Neuronal stem cell (in vitro differentiated cells): ENCODE measurements around the gene CYLD.

Source experiments
- DNase-seq: peaks from one replicate; pipeline ENCODE4 v3.0.0-alpha.2; 2013; ENCODE audit warnings: low spot score
- H2AFZ ChIP-seq: one replicate; pipeline ENCODE4 v1.6.1; 2013; ENCODE audit warnings: mild to moderate bottlenecking, low read length, inconsistent platforms
- H2AK5ac ChIP-seq: 2 replicates; pipeline ENCODE4 v1.6.1; 2013; ENCODE audit warnings: low read depth, mild to moderate bottlenecking, inconsistent platforms, low read length, moderate library complexity, mixed read lengths
- H2BK120ac ChIP-seq: 2 replicates; pipeline ENCODE4 v1.6.1; 2013; ENCODE audit warnings: low read depth, mild to moderate bottlenecking, inconsistent platforms, low read length, moderate library complexity, mixed read lengths
- H2BK12ac ChIP-seq: one replicate; pipeline ENCODE4 v1.6.1; 2013; ENCODE audit warnings: low read length, inconsistent platforms
- H2BK15ac ChIP-seq: 2 replicates; pipeline ENCODE4 v1.6.1; 2013; ENCODE audit warnings: mild to moderate bottlenecking, low read length, inconsistent platforms, mixed read lengths
- H2BK5ac ChIP-seq: one replicate; pipeline ENCODE4 v1.6.1; 2013; ENCODE audit warnings: inconsistent platforms, mild to moderate bottlenecking, low read length, moderate library complexity
- H3K14ac ChIP-seq: one replicate; pipeline ENCODE4 v1.6.1; 2013; ENCODE audit warnings: low read length, inconsistent platforms
- H3K18ac ChIP-seq: 2 replicates; pipeline ENCODE4 v1.6.1; 2013; ENCODE audit warnings: low read length, inconsistent platforms
- H3K23ac ChIP-seq: 2 replicates; pipeline ENCODE4 v1.6.1; 2013; ENCODE audit warnings: low read depth, mild to moderate bottlenecking, mixed read lengths, low read length, inconsistent platforms; ENCODE audit not compliant: poor library complexity
- H3K27ac ChIP-seq: replicated peaks from 3 replicates; pipeline ENCODE4 v1.5.1; 2013; ENCODE audit warnings: low read length, inconsistent platforms
- H3K27me3 ChIP-seq, 3 experiments: 2 replicates each; pipeline ENCODE4 v1.6.1; 2013; ENCODE audit warnings: low read length in 3 of 3, mild to moderate bottlenecking in 2 of 3, inconsistent platforms in 1 of 3, low read depth in 1 of 3, mixed read lengths in 1 of 3, moderate library complexity in 1 of 3; ENCODE audit not compliant: control insufficient read depth in 3 of 3, insufficient read depth in 3 of 3
- H3K36me3 ChIP-seq, 2 donors: replicated peaks in 1 of 2; 2 replicates each; pipeline ENCODE4 v1.6.1; 2013; ENCODE audit warnings: low read length in 2 of 2; ENCODE audit not compliant: control insufficient read depth in 2 of 2, insufficient read depth in 2 of 2
- H3K4ac ChIP-seq: 2 replicates; pipeline ENCODE4 v1.6.1; 2013; ENCODE audit warnings: inconsistent platforms, mild to moderate bottlenecking, low read length, moderate library complexity
- H3K4me1 ChIP-seq, 2 donors: 1 replicate in 1 of 2; 2 replicates in 1 of 2; pipeline ENCODE4 v1.6.1; 2013; ENCODE audit warnings: low read length in 2 of 2, low read depth in 1 of 2; ENCODE audit not compliant: control insufficient read depth in 2 of 2, insufficient read depth in 1 of 2
- H3K4me2 ChIP-seq: one replicate; pipeline ENCODE4 v1.6.1; 2013; ENCODE audit warnings: mild to moderate bottlenecking, low read length, inconsistent platforms; ENCODE audit not compliant: insufficient read depth, poor library complexity, severe bottlenecking
- H3K4me3 ChIP-seq, 2 donors: 2 replicates each; pipeline ENCODE4 v1.5.1; 2013; ENCODE audit warnings: low read length in 2 of 2, mild to moderate bottlenecking in 2 of 2, inconsistent platforms in 1 of 2, moderate library complexity in 1 of 2
- H3K79me1 ChIP-seq: one replicate; pipeline ENCODE4 v1.6.1; 2013; ENCODE audit warnings: low read depth, mild to moderate bottlenecking, inconsistent platforms, low read length, moderate library complexity
- H3K9ac ChIP-seq: one replicate; pipeline ENCODE4 v1.6.1; 2013; ENCODE audit warnings: mild to moderate bottlenecking, low read depth, low read length, inconsistent platforms; ENCODE audit not compliant: poor library complexity
- H3K9me3 ChIP-seq, 2 donors: replicated peaks in 1 of 2; 2 replicates each; pipeline versions ENCODE3 to v1.6.1; 2013; ENCODE audit warnings: low read length in 2 of 2, mild to moderate bottlenecking in 2 of 2, inconsistent platforms in 1 of 2, low read depth in 1 of 2, mixed read lengths in 1 of 2, moderate library complexity in 1 of 2; ENCODE audit not compliant: control insufficient read depth in 2 of 2, insufficient read depth in 1 of 2
- H4K8ac ChIP-seq: one replicate; pipeline ENCODE4 v1.6.1; 2013; ENCODE audit warnings: low read depth, mild to moderate bottlenecking, inconsistent platforms, low read length, moderate library complexity
- H4K91ac ChIP-seq: one replicate; pipeline ENCODE4 v1.6.1; 2013; ENCODE audit warnings: low read length, low read depth, mild to moderate bottlenecking, inconsistent platforms; ENCODE audit not compliant: poor library complexity
- WGBS, 2 donors: extraction: QIAGEN DNeasy Blood & Tissue Kit; methylation state at CpG; one replicate each; pipeline ENCODE4 v1.1.7; 2013; ENCODE audit warnings: missing lambda C conversion rate in 2 of 2, mixed read lengths in 1 of 2; ENCODE audit not compliant: insufficient read length in 2 of 2, insufficient replicate concordance in 1 of 2; ENCODE audit errors: extremely low coverage in 2 of 2; 5-methylcytosine and 5-hydroxymethylcytosine counted together

The CYLD gene

DNA sequence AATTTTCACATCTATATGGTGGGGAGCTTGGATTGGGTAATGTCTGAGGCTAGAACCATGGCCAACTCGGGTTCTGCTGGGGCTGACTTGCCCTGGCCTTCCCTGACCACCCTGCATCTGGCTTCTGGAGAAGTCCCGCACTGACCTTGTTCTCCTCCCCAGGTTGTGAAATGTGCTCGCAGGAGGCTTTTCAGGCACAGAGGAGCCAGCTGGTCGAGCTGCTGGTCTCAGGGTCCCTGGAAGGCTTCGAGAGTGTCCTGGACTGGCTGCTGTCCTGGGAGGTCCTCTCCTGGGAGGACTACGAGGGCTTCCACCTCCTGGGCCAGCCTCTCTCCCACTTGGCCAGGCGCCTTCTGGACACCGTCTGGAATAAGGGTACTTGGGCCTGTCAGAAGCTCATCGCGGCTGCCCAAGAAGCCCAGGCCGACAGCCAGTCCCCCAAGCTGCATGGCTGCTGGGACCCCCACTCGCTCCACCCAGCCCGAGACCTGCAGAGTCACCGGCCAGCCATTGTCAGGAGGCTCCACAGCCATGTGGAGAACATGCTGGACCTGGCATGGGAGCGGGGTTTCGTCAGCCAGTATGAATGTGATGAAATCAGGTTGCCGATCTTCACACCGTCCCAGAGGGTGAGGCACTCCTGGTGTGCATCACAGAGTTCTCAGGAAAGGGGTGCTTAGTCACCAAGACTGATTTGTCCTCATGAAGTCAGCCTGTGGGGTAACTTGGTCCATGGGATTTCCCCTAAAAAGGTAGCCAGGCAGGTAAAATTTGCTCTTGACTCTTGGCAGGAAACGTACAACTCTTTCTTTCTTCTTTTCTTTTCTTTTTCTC lies 42.3 kb upstream of the CYLD start:
- H3K18ac ChIP-seq, result peak overlapping the region; percentile 82
- H2AFZ ChIP-seq, result no peak overlapping the region
- peaks cover 0 to 22% (median 2%) of the 10 kb centered on the region in 3 experiments for H3K27me3 ChIP-seq
- peak overlapping the region; percentile 6 for H2BK5ac ChIP-seq
- peaks cover 7% of the 10 kb centered on the region in 2 donors for H3K9me3 ChIP-seq
- no peak overlapping the region for H3K27ac ChIP-seq
- peaks cover 0 to 9% of the 10 kb centered on the region in 2 donors for H3K4me1 ChIP-seq
- H3K14ac ChIP-seq, result peak overlapping the region; percentile 91
- no peak for DNase-seq
- H2BK12ac ChIP-seq, result no peak overlapping the region
- peak overlapping the region; percentile 42 for H2AK5ac ChIP-seq
- no peak overlapping the region for H3K4me3 ChIP-seq
- no peaks in the 10 kb centered on the region for H3K36me3 ChIP-seq
- H3K4me2 ChIP-seq, result no peak overlapping the region
- WGBS, 2 donors, result no CpG with 5 or more reads among the region's 19 CpGs
- no peaks in the 10 kb centered on the region for H3K79me1 ChIP-seq
- no peak overlapping the region for H3K4ac ChIP-seq
- H3K9ac ChIP-seq, result no peak overlapping the region
- H4K8ac ChIP-seq, result no peak overlapping the region
- H2BK15ac ChIP-seq, result no peak overlapping the region
- H3K23ac ChIP-seq, result no peak overlapping the region
- H2BK120ac ChIP-seq, result no peak overlapping the region
- no peak overlapping the region for H4K91ac ChIP-seq

DNA sequence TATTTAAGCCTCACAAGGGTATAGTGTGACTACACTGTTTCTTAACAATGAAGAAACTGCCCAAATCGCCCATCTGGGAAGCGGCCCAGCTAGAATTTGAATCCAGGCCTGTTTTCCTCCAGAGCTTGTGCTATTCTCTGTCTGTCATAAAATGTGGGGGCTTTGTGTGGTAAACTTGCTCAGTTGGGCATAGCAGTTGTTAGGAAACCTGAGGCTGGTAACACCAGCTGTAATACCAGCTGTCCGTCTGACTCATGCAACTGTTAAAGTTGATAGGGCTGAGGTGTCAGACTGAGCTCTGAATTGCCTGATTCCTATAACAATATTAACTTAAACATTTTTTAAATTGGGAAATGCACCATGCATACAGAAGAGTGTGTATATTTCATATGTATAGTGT lies 39.2 kb upstream of the CYLD start:
- no peak overlapping the region for H2BK5ac ChIP-seq

DNA sequence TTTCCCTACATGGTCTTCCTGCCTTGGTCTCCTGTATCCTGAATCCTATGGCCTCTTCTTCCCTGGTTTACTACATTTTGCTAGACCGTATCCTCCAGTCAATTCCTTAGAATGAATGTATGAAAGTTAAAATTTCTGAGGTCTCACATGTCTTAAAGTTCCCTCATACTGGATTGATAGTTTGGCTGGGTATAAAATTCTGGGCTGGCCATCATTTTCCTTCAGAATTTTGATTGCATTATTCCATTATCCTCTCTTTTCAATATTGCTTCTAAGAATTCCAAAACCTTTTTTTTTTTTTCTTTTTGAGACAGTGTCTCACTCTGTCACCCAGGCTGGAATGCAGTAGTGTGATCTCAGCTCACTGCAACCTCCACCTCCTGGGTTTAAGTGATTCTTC lies 37.6 kb upstream of the CYLD start:
- Histone ChIP-seq H4K91ac (no peak overlapping the region), H2BK15ac (no peak overlapping the region), H3K14ac (no peak overlapping the region), H3K9me3 (peaks cover 7 to 13% of the 10 kb centered on the region in 2 donors), H3K4ac (no peak overlapping the region), H3K4me2 (no peak overlapping the region), H2AFZ (no peak overlapping the region), H2BK12ac (no peak overlapping the region), H3K23ac (no peak overlapping the region), H2BK120ac (no peak overlapping the region), H4K8ac (no peak overlapping the region), H3K27me3 (peaks cover 0 to 4% (median 0%) of the 10 kb centered on the region in 3 experiments), H3K9ac (no peak overlapping the region), H3K4me3 (no peak overlapping the region), H3K4me1 (no peaks in the 10 kb centered on the region), H3K36me3 (no peaks in the 10 kb centered on the region), H3K18ac (no peak overlapping the region), H2BK5ac (no peak overlapping the region), H3K79me1 (no peaks in the 10 kb centered on the region), H2AK5ac (no peak overlapping the region), H3K27ac (no peak overlapping the region)
- WGBS, 2 donors, result no CpG with 5 or more reads among the region's 1 CpG
- DNase-seq, result no peak

More for the DNA sequence above, 39.2 kb upstream of the CYLD start:
- H3K23ac ChIP-seq, result no peak overlapping the region
- H4K8ac ChIP-seq, result no peak overlapping the region
- no peak overlapping the region for H2AFZ ChIP-seq
- no peaks in the 10 kb centered on the region for H3K4me1 ChIP-seq
- no peak overlapping the region for H2BK15ac ChIP-seq
- H2BK120ac ChIP-seq, result no peak overlapping the region
- no peak overlapping the region for H3K27ac ChIP-seq
- WGBS, 2 donors, result no CpG with 5 or more reads among the region's 3 CpGs
- H3K27me3 ChIP-seq, result peaks cover 0 to 1% (median 0%) of the 10 kb centered on the region in 3 experiments
- H3K79me1 ChIP-seq, result no peaks in the 10 kb centered on the region
- peaks cover 7 to 13% of the 10 kb centered on the region in 2 donors for H3K9me3 ChIP-seq
- H3K9ac ChIP-seq, result no peak overlapping the region
- no peak overlapping the region for H3K4me3 ChIP-seq
- no peak overlapping the region for H2AK5ac ChIP-seq
- no peak overlapping the region for H3K4ac ChIP-seq
- H3K4me2 ChIP-seq, result no peak overlapping the region
- no peak overlapping the region for H2BK12ac ChIP-seq
- H3K14ac ChIP-seq, result no peak overlapping the region
- H4K91ac ChIP-seq, result no peak overlapping the region
- H3K36me3 ChIP-seq, result no peaks in the 10 kb centered on the region
- DNase-seq, result no peak
- no peak overlapping the region for H3K18ac ChIP-seq

DNA sequence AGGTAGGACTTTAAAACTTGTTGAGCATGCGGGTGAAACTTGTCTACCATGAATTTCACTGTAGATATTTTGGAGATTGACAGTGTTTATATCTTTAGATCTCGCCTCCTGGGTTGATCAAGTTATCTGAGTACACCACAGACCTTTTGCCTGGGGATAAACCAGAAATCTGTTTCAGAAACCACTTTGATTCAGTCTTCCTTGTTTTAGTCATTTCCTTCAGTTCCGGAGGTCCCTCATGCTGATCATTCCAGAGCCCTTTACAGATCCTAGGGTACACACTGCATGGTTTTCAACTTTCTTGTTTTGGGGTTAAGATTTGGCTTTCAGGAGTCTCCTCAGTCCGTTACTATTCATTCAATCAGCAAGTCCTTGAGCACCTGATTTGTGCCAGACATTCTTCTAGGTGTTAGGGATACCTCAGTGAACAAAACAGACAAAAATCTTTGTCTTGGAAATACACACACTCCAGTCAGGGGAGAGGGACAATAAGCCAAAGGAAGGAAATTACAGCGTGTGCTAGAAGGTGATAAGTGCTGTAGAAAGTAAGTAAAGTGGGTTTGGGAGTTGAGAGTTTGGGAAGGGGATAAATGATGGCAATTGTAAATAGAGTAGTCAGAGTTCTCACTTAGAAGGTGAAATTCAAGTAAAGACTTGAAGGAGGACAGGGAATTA lies 36.3 kb upstream of the CYLD start:
- no peak overlapping the region for H3K27ac ChIP-seq
- H2BK120ac ChIP-seq, result no peak overlapping the region
- no peak overlapping the region for H3K4me2 ChIP-seq
- H3K9me3 ChIP-seq, result peaks cover 7 to 13% of the 10 kb centered on the region in 2 donors
- H3K9ac ChIP-seq, result no peak overlapping the region
- no peak overlapping the region for H2BK5ac ChIP-seq
- no peak overlapping the region for H2BK15ac ChIP-seq
- H4K8ac ChIP-seq, result no peak overlapping the region
- no peaks in the 10 kb centered on the region for H3K36me3 ChIP-seq
- H4K91ac ChIP-seq, result no peak overlapping the region
- H3K4me3 ChIP-seq, result no peak overlapping the region
- no peaks in the 10 kb centered on the region for H3K79me1 ChIP-seq
- H3K14ac ChIP-seq, result no peak overlapping the region
- H3K4me1 ChIP-seq, result no peaks in the 10 kb centered on the region
- no peak overlapping the region for H3K18ac ChIP-seq
- 100% methylated on average over 1 of the region's 5 CpGs for WGBS, 2 donors
- no peak overlapping the region for H3K4ac ChIP-seq
- DNase-seq, result no peak
- H3K27me3 ChIP-seq, result peaks cover 0 to 4% (median 0%) of the 10 kb centered on the region in 3 experiments
- no peak overlapping the region for H2AK5ac ChIP-seq
- H3K23ac ChIP-seq, result no peak overlapping the region
- H2BK12ac ChIP-seq, result no peak overlapping the region
- H2AFZ ChIP-seq, result no peak overlapping the region
